ENCODE data around the gene ACO1.
A peak's percentile ranks its signal among the peaks of the same experiment; 100 is the strongest.

ACO1 gene

DNA sequence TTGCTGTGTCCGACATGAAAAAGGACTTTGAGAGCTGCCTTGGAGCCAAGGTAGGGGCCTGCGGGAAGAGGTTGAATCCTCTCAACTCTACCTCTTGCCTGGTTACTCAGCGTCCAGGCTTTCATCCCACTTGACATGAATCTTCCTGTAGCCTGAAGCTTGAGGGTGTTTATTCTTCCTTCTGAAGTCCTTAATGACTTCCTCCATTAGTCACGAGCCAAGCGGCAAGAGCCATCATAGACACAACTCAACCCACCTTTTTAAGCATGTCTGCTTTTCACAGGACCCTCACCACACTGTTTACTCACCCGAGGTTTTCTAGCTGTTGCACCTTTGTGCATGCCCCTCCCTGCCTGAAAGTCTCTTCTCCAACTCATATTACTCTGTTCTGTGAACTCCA is 40.2 kb downstream of the ACO1 start:
- no peak for DNase-seq

DNA sequence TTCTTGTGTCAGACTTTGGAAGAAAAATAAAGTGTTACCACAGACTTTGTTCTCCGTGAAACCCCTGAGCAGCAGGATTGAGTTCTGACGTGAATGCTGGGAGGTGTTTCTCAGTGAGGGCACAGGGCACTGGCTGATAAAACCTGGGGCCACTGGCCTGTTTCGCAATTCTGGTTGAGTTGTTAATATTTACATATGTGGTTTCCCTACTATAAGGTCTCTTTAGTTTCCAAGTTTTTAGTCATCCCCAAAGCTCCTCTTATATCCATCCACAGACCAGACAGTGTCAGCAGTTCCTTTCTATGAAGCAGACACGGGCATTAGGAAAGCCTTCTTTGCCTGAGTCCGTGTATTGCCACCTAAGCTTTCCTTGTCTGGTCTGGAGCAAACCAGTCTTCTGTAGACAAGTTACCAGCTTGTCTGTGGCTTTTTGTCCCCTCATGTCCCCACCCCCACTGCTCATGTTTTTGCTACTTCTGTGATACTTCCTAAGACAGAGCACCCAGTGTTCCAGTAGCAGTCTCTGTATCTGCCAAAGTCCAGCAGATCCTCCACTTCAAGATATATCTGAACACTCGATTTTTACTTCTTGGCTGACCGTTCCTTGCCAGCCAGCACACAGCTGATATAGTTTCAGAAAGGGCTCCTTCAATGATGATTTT is 42.0 kb downstream of the ACO1 start:
- DNase-seq = no peak

DNA sequence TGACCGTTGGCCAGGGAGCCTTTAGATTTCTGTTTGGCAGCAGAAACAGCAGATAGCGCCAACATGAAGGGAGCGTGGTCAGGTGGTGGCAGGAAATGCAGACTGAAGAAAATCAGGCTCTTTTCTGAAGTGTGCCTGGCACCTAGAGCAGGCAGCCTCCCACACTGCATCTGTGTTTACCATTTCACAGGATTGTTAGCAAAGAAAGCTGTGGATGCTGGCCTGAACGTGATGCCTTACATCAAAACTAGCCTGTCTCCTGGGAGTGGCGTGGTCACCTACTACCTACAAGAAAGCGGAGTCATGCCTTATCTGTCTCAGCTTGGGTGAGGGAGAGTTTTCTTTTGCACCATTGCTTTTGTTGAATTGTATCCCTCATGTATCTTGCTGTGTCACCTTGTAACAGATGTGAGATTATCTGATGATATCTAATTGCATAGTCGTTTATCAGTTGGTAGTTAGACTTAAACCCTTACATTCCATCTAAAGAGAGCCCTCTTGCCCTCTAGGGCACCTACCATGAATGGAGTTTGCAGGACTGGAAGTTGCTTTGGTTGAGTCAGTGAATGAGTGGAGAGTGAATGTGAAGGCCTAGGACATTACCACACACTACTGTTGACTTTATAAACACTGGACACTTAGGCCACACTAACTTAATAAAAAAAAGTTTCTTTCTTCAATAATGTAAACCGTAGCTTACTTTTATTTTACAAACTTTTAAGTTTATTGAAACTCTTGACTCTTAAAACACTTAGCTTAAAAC is 42.8 kb downstream of the ACO1 start:
- DNase-seq = no peak

DNA sequence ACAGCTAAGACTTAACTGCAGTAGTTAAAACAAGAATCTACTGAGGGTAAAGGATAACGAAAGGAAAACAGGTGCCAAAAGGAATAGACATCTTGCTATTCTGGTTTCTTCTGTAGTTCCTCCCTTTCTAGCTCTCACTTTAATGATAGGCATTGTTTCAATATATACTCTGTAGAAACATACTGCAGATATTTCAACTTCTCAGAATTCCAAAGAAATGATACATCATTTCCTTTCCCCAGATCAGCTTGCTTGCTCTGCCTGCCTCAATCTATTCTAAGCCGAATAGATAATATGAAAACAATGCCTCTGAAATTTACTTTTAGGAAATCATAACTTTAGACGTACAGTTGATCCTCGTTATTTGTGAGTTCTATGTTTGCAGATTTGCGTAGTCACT is 46.3 kb downstream of the ACO1 start:
- DNase-seq = no peak

DNA sequence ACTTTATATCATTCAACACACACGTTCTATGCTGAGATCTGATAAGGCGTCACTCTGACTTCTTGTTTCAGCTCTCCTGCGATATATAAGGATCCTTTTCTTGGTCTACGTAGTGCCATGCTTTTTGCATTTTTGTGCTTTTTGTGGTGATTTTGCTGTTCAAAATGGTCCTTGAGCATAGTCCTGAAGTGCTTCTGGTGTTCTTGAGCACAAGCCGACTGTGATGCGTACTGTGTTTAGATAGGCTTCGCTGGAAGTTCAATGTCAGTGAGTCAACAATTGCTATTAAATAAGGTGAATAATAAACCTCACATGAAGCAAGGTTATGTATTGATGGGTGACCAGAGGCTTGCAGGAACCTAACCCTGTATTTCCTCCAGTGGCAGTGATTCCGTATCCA is 46.8 kb downstream of the ACO1 start:
- no peak for DNase-seq

DNA sequence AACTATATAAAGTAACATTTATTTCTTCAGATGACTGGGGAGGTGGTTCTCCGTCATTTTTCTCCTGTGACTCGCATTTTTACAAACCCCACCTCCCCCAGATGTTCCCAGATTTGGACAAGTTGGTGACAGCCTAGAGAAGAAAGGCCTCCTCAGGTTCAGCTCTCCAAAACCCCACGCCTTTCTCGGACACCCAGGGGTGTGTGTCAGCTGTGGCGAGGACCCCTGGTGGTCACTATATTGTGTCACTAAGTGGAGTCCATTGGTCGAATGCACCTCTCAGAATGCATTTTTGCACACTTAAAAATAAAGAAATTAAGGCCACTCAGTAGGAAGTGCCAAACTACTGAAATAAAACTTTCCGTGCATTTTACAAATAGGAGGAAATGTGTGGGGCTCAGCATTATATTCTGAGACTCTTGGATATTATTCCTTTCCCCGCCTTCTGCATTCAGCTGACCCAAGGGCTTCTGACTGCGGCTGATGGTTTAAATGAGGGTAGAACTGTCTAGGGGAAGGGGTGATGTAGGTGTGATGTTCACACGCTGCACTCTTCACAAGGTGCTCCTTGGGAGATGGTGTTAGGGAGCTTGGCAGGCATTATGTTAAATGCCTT is 47.6 kb downstream of the ACO1 start:
- DNase-seq = peak; percentile 42 to 53

DNA sequence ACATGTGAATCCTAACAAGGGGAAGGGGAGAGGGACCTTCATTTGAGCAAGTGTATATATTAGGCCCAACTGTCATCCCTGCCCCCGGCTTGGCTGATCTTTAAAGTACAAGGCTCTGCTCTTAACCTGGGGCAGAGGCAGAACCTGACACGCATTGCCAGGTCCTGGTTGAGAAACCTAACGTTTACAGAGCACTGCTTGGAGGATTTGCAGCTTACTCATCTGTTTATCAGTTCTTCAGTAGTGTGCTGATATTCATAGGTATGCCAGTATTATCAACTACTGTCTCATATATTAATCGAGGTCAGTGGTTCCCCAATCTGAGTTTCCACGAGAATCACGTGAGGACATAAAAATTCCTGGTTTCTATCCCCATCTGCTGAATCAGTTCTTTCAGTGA is 50.4 kb downstream of the ACO1 start:
- no peak for DNase-seq

DNA sequence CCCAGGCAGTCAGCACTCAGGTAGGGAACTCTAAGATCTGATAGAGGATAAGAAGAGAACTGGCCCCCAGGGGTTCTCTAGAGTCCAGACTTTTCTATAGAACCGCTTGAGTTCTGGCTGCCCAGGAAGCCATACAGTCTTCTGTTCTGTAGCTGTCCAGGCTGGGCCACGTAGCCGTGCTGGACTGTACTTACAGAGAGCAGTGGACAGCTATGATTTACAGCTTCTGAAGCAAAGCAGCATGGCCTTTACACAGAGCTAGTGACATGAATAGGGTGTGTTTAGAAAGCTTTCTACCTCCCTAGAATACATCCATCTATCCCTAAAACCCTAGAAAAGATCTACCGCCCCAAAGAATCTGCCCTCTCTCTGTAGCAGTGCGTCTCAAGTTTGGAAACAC is 57.2 kb downstream of the ACO1 start:
- no peak for DNase-seq

DNA sequence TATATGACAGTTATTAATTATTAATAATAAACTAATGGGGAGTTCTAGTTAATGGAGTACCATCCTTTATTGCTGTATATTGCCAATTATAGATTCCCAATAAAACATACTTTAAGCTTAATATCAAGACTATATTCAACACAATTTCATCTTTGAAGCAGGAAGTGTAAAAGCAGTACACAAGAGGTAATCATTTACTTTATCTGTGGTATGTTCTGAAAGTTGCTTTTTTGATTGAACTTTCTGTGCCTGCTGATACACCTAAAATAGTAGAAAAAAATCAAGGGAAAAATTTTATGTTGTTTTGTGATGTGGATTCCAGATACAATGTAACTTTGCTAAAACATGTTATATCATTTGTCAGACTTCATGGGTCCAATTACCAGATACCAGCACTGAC is 58.0 kb downstream of the ACO1 start:
- no peak for DNase-seq

DNA sequence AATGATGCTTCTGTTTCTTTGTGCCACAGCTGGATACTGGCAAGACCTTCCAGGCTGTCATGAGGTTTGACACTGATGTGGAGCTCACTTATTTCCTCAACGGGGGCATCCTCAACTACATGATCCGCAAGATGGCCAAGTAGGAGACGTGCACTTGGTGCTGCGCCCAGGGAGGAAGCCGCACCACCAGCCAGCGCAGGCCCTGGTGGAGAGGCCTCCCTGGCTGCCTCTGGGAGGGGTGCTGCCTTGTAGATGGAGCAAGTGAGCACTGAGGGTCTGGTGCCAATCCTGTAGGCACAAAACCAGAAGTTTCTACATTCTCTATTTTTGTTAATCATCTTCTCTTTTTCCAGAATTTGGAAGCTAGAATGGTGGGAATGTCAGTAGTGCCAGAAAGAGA is 65.5 kb downstream of the ACO1 start:
- DNase-seq = no peak

DNA sequence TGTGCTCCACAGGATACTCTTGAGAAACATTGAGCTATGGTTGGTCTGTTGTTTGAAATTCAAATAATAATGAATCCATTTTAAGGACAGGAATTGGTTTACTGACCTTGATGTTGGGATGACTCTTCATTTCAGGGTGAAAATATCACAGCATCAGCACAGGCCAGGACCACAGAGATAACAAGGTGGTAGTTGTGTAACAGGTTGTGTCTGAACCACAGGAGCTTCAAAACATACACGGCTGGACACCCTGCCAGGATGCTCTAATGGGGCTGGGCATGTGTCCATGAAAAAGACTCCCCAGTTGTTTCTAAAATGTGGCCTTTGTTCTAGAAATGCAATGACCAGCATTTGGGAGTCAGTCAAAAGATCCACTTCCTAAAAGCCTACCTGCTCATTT is 69.8 kb downstream of the ACO1 start:
- no peak for DNase-seq

DNA sequence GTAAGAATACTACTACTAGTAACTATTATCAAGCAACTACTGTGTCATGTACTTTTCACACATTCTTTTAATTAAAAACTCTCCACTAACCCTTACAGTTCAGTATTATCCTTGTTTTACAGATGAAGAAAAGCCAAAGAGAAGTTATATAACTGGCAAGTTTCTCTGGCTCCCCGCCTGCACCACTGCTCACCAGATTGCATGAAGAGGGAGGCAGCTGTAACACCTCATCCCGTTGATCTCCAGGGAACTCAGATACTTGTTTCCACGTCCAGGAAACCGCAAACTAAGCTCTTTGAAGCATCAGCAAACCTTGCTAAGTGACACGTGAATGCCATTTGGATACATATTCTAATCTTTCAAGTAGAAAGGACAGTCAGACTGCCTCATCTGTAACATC is 71.3 kb downstream of the ACO1 start:
- no peak for DNase-seq

DNA sequence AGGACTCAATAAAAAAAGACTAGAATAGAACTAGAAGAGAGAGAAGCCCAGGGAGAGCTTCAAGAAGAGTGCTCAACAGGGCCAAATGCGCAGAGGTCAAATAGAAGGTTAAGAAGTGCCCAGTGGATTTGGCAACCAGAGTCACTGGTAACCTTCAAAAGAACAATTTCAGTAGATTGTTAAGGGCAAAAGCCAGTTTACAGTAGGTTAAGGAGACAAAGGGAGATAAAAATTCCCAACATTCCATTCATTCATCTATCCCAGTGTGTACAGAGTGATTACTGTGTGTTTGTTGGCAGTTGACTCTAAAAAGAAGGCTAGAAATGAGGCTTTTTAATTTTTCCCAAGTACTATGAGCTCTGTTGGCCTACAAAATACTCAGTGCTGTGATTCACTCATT is 72.1 kb downstream of the ACO1 start:
- DNase-seq = no peak

DNA sequence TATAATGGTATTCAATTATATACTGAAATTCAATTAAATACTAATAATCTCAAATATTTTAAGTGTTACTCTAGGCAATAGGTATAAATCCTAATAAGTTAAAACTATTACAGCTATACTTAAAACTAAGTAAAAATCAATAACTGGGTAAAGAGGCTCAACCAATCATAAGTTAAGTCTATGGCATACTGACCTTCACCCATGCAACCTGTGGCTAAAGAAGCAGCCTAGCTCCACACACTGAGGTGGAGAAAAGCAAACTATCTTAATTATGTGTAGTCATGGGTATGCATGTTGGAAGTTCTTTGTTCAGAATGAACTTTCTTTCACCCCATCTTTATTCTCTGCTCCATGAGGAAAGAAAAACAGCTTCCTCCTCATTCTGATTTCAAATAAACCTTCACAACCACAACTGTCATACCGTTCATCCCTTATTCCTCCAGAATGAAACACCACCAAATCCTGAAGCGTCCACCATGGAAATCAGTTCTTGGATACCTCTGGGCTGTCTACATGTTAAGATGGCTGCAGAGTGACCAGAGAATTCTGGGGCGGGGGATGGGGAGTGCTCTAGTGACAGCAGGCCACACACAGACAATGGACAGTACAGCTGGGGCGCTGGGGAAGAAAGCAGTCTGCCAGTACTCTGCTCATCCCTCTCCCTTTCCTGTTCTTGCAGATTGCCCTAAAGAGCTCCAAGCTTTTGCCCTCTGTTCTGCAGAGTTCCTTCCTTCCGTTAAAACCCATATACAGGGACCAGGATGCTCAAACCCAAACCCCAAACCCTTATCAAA is 79.3 kb downstream of the ACO1 start:
- no peak for DNase-seq

DNA sequence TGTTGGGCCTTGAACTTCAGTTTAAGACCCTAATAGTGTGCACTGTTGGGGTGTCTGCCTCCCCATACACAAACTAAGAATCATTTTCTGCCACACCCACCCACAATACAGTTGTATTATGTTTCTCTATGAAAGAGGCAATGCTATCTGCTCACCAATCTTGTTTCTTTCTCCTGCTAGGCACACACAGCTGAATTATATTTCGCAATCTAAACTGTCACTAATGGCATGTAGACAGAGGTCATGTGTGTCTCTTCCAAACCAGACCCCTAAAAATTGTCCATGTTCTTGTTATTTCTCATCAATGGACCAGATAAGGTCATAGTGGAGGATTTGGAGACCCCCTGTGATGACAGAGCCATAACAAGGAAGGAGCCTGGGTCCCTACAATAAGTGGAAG is 84.3 kb downstream of the ACO1 start:
- no peak for DNase-seq

DNA sequence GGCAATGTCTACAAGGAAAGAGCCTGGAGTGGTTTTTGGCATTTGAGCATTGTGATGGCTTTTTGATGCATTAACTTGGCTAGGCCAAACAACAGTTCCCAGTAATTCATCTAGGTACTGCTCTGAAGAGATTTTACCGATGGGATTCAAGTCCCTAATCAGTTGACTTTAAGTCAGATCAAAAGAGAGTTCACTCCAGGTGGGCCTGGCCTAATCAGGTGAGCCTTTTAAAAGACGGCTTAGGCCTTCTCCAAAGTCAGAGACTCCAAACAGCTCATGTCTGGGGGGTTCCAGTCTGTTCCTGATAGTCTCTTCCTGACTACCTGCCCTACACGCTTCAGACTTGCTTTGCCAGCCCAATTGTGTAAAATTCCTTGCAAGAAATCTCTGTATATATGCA is 87.9 kb downstream of the ACO1 start:
- no peak for DNase-seq

DNA sequence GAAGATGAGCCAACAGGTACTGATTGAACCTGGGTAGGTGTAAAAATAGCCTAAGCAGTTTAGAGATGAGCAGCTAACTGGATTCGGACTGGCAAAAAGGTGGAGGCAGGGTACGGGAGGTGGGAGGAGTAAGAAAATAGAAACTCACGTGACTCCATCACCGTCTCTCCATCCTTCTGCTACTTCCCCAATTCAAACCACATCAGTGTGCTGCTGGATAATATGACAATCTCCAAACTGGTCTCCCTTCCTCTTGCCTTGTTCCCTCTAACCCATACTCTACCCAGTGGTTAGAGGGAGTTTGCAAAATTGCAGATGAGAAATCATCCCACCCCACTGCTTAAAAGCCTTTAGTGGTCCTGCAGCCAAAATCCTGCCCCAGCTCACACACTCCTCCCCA is 98.9 kb downstream of the ACO1 start:
- DNase-seq = no peak

DNA sequence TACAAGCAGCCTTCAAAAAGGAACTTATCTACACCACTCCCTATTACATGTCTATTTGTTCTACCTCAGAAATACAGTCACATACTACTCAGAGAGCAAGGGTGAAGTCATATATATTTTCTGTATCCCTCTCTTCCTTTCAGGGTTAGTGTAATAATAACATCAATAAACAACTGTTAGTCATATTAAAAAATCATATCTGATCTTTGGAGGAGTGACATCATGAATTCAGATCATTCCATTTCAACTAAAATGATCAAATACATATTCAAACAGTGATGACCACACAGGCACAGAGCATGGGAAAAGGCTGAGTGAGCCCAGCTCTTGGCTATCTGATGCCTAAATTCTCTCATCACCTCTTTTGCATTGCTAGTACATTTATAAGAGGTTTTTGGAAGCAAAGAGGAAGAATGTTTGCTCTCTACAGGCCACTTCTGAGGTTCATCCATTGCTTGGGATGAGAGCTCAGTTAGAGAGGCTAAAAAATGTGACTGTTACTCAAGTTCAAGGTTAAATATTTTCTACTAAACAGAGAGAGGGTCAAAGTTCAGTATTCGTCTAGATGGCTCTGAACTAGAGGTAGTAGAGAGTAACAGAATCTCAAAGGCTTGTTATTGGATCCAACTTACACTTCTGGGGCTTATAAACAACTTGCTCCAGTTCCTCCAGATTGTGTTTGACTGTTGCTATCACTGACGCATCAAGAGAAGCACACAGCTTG is 102.6 kb downstream of the ACO1 start:
- no peak for DNase-seq

DNA sequence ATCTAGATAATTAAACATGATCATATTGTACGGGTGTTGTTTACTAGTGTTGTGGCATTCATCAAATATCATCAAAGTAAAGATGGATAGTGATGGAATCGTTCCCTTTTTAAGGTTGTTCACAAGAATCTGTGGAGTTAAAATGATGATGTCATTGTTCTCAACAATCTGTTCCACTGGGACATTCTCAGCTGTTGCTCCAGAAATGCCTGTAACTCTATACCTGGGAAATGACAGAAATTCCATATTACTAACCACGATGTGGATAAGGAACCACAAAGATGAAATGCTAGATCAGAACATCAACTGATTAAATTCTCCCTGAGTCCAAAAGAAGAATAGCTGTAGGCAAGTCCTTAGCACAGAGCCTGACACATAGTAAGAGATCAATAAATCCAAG is 103.5 kb downstream of the ACO1 start:
- no peak for DNase-seq

DNA sequence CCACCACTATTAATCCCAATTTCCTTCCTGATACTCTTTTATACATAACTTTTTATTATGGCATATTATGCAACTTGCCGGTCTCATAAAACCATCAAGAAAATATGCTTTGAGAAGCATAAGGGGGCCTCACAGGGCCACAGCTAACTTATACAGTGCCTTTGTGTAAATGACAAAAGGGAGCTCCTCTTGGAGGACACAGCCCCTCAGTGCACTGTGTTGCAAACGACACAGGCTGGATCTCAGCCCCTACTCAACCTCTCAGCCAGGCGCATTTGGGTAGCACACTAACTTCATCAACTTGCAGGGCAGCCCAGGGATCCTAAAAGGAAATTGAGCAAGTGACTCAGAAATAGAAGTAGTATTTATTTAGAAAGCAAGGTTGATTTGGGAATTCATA is 106.2 kb downstream of the ACO1 start:
- DNase-seq = no peak

DNA sequence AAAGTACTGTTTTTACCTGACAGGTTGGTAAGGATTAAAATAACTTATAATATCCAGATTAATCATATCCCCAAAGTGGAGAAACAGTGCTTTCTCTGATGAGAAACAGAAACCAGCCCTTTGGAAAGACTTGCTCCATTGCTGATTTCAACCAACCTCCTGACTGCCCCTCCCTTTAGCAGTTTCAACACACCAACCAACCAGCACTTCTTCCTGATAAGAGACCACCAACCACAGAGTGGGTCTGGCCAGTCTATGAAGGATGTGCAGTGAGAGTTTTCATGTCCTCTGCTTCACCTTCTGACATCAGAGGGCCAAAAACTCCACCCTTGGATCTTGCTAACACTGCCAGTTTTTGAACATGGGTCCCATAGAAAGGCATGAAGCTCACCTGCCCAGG is 113.5 kb downstream of the ACO1 start:
- no peak for DNase-seq

DNA sequence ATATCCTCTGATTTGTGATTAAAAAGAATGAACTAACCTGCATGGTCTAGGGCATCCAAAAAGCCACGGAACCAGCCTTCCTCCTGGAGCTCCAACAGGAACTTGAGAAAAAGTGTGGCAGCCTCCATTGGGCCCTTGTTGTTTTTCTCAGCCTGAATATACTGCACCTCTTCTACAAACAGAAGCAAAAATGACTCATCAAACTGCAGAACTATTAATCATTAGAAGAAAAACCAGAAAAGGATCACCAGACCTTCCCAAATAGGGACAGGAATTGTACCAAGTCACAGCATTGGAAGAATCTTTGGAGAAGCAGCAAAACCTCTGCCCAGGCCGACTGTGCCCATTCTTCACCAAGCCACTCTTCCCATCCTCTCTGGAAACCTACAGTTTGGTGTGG is 116.3 kb downstream of the ACO1 start:
- no peak for DNase-seq

DNA sequence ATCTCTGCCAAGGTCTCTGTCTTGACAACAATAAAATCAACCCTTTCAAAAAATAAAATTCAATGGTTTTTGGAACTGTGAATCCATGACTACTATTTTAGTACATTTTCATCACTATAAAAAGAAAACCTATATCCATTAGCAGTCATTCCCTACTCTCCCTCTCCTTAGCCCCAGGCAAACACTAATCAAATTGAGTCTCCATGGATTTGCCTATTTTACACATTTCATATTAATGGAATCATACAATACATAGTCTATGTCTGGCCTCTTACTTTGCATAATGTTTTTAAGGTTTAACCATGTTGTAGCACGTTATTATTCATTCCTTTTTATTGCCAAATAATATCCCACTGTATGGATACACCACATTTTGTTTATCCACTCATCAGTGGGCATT is 117.4 kb downstream of the ACO1 start:
- DNase-seq = no peak

Data from stimulated activated CD4-positive, alpha-beta T cell treated with anti-CD3 and anti-CD28 coated beads, Interleukin-2, amount 100 ng/mL, for 24 hours (primary cell).